LoVo (cell line): ENCODE data around the gene SUN5.

Source experiments
- DNase-seq: peaks from one replicate; pipeline ENCODE4 v3.0.0-alpha.2; 2016; ENCODE audit warnings: low spot score

SUN5 gene

GRCh38 chr20:32995802-32996201, 8.4 kb downstream of the SUN5 start:
- DNase-seq, result no peak

- DNase-seq, result no peak
Observed at GRCh38 chr20:32993496-32994050, 10.7 kb downstream of the SUN5 start.

- DNase-seq, result no peak
Observed at GRCh38 chr20:32991792-32992641, 12.2 kb downstream of the SUN5 start.

GRCh38 chr20:32991383-32991782, 12.8 kb downstream of the SUN5 start:
- no peak for DNase-seq

- no peak for DNase-seq
Observed at GRCh38 chr20:32990426-32990825, 13.8 kb downstream of the SUN5 start.

- DNase-seq, result no peak
Observed at GRCh38 chr20:32989507-32990283, 14.5 kb downstream of the SUN5 start.

GRCh38 chr20:32988008-32988407, 16.2 kb downstream of the SUN5 start:
- no peak for DNase-seq

GRCh38 chr20:32987044-32987825, 17.0 kb downstream of the SUN5 start:
- no peak for DNase-seq

- DNase-seq, result no peak
Observed at GRCh38 chr20:32986331-32986966, 17.8 kb downstream of the SUN5 start.

- DNase-seq, result no peak
Observed at GRCh38 chr20:32985596-32985995, 18.6 kb downstream of the SUN5 start.

GRCh38 chr20:32984631-32985354, 19.4 kb downstream of the SUN5 start:
- no peak for DNase-seq

- no peak for DNase-seq
Observed at GRCh38 chr20:32984196-32984595, 20.0 kb downstream of the SUN5 start.

GRCh38 chr20:32983459-32984112, 20.6 kb downstream of the SUN5 start:
- no peak for DNase-seq

GRCh38 chr20:32982617-32983458, 21.4 kb downstream of the SUN5 start:
- DNase-seq, result no peak

GRCh38 chr20:32980990-32981389, 23.2 kb downstream of the SUN5 start:
- no peak for DNase-seq

GRCh38 chr20:32980131-32980941, 23.9 kb downstream of the SUN5 start:
- no peak for DNase-seq

- no peak for DNase-seq
Observed at GRCh38 chr20:32979201-32979998, 24.8 kb downstream of the SUN5 start.

- DNase-seq, result no peak
Observed at GRCh38 chr20:32978009-32978335, 26.3 kb downstream of the SUN5 start.
